Measurements from ENCODE around the gene ZSCAN26. TPM values are rescaled to one million over a fixed set of nuclear protein-coding genes. Genes with fewer than 3 reads are reported as not detected.

ZSCAN26 gene
- total RNA-seq, 4 donors from 2014 or later: 15.1 to 28.2 (median 24.1) TPM

- no peaks in the 10 kb centered on the region for H3K4me1 ChIP-seq
- H3K36me3 ChIP-seq: peaks cover 17 to 56% (median 30%) of the 10 kb centered on the region in 4 donors
- H3K4me3 ChIP-seq: no peak overlapping the region
- TF ChIP-seq CTCF (IDR thresholded peaks at IDR 0.05) (no peak), POLR2A (IDR thresholded peaks at IDR 0.05; ENCODE audit: low read depth) (no peak), EP300 (IDR thresholded peaks at IDR 0.05) (no peak), POLR2AphosphoS5 (IDR thresholded peaks at IDR 0.05) (no peak)
- WGBS: 93% methylated on average over 3 of the region's 3 CpGs
- H3K27me3 ChIP-seq: no peaks in the 10 kb centered on the region
- intact Hi-C loops (cut with DNase I): no loop called here
- H3K9me3 ChIP-seq: no peaks in the 10 kb centered on the region
- H3K27ac ChIP-seq (replicated peaks in 1 of 4): no peak overlapping the region
- DNase-seq (ENCODE audit: extremely low spot score): no peak
Measured at GRCh38 chr6:28235912-28236452, 31.0 kb upstream of the ZSCAN26 start.

GRCh38 chr6:28239636-28240035 is 27.3 kb upstream of the ZSCAN26 start:
- no peak overlapping the region for H3K4me3 ChIP-seq
- intact Hi-C loops (cut with DNase I): no loop called here
- H3K27me3 ChIP-seq: no peaks in the 10 kb centered on the region
- peaks cover 7 to 36% (median 12%) of the 10 kb centered on the region in 4 donors for H3K36me3 ChIP-seq
- no peak for DNase-seq (ENCODE audit: extremely low spot score)
- 89% methylated on average over 1 of the region's 1 CpG for WGBS
- no peaks in the 10 kb centered on the region for H3K9me3 ChIP-seq
- H3K27ac ChIP-seq (replicated peaks in 1 of 4): no peak overlapping the region
- no peaks in the 10 kb centered on the region for H3K4me1 ChIP-seq
- TF ChIP-seq POLR2A (IDR thresholded peaks at IDR 0.05; ENCODE audit: low read depth): no peak

GRCh38 chr6:28240471-28240870 is 26.5 kb upstream of the ZSCAN26 start:
- Histone ChIP-seq H3K4me1 (no peaks in the 10 kb centered on the region), H3K27ac (replicated peaks in 1 of 4) (no peak overlapping the region), H3K9me3 (no peaks in the 10 kb centered on the region), H3K36me3 (peaks cover 15 to 40% (median 20%) of the 10 kb centered on the region in 4 donors), H3K27me3 (no peaks in the 10 kb centered on the region), H3K4me3 (no peak overlapping the region)
- intact Hi-C loops (cut with DNase I): no loop called here
- DNase-seq (ENCODE audit: extremely low spot score): no peak
- TF ChIP-seq EP300 (IDR thresholded peaks at IDR 0.05) (no peak), POLR2A (IDR thresholded peaks at IDR 0.05; ENCODE audit: low read depth) (no peak), POLR2AphosphoS5 (IDR thresholded peaks at IDR 0.05) (no peak), CTCF (IDR thresholded peaks at IDR 0.05) (no peak)
- 100% methylated on average over 1 of the region's 1 CpG for WGBS

GRCh38 chr6:28243946-28244345 is 23.0 kb upstream of the ZSCAN26 start:
- H3K9me3 ChIP-seq: no peaks in the 10 kb centered on the region
- no peak for DNase-seq (ENCODE audit: extremely low spot score)
- H3K36me3 ChIP-seq: peaks cover 31 to 63% (median 53%) of the 10 kb centered on the region in 4 donors
- no peak for TF ChIP-seq POLR2AphosphoS5 (IDR thresholded peaks at IDR 0.05)
- TF ChIP-seq POLR2A (IDR thresholded peaks at IDR 0.05; ENCODE audit: low read depth): no peak
- TF ChIP-seq CTCF (IDR thresholded peaks at IDR 0.05): no peak
- no peak for TF ChIP-seq EP300 (IDR thresholded peaks at IDR 0.05)
- H3K4me1 ChIP-seq: no peaks in the 10 kb centered on the region
- H3K27ac ChIP-seq (replicated peaks in 1 of 4): no peak overlapping the region
- WGBS: 91% methylated on average over 3 of the region's 3 CpGs
- intact Hi-C loops (cut with DNase I): no loop called here
- H3K27me3 ChIP-seq: no peaks in the 10 kb centered on the region
- H3K4me3 ChIP-seq: no peak overlapping the region

GRCh38 chr6:28245206-28245941 is 21.6 kb upstream of the ZSCAN26 start:
- intact Hi-C loops (cut with DNase I): no loop called here
- H3K4me3 ChIP-seq: no peak overlapping the region
- 95% methylated on average over 6 of the region's 6 CpGs for WGBS
- H3K9me3 ChIP-seq: no peaks in the 10 kb centered on the region
- H3K27ac ChIP-seq (replicated peaks in 1 of 4): no peak overlapping the region
- no peaks in the 10 kb centered on the region for H3K27me3 ChIP-seq
- peaks cover 0 to 10% (median 7%) of the 10 kb centered on the region in 4 donors for H3K4me1 ChIP-seq
- DNase-seq (ENCODE audit: extremely low spot score): no peak
- TF ChIP-seq POLR2AphosphoS5 (IDR thresholded peaks at IDR 0.05) (no peak), POLR2A (IDR thresholded peaks at IDR 0.05; ENCODE audit: low read depth) (no peak)
- H3K36me3 ChIP-seq: peaks cover 31 to 69% (median 56%) of the 10 kb centered on the region in 4 donors
